GM08714 (cell line): ENCODE measurements around the gene TRAF6.
"Not testable (repeated sequence)": the region's sequence is repeated elsewhere in the genome, so short reads cannot be mapped to it uniquely, and the experiment has no call there.

ENCODE experiments used
- H3K4me3 ChIP-seq: fragments of 200-500 bp; sonication (Bioruptor generic); 2 replicates; pipeline ENCODE4 v1.5.1; 2014; ENCODE audit warnings: mild to moderate bottlenecking, low read length, inconsistent platforms
- ZNF274 ChIP-seq: IDR thresholded peaks from 2 replicates; pipeline ENCODE4 v1.6.1; 2012; ENCODE audit warnings: mild to moderate bottlenecking, low read depth, low read length

TRAF6 gene, protein sequence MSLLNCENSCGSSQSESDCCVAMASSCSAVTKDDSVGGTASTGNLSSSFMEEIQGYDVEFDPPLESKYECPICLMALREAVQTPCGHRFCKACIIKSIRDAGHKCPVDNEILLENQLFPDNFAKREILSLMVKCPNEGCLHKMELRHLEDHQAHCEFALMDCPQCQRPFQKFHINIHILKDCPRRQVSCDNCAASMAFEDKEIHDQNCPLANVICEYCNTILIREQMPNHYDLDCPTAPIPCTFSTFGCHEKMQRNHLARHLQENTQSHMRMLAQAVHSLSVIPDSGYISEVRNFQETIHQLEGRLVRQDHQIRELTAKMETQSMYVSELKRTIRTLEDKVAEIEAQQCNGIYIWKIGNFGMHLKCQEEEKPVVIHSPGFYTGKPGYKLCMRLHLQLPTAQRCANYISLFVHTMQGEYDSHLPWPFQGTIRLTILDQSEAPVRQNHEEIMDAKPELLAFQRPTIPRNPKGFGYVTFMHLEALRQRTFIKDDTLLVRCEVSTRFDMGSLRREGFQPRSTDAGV

DNA sequence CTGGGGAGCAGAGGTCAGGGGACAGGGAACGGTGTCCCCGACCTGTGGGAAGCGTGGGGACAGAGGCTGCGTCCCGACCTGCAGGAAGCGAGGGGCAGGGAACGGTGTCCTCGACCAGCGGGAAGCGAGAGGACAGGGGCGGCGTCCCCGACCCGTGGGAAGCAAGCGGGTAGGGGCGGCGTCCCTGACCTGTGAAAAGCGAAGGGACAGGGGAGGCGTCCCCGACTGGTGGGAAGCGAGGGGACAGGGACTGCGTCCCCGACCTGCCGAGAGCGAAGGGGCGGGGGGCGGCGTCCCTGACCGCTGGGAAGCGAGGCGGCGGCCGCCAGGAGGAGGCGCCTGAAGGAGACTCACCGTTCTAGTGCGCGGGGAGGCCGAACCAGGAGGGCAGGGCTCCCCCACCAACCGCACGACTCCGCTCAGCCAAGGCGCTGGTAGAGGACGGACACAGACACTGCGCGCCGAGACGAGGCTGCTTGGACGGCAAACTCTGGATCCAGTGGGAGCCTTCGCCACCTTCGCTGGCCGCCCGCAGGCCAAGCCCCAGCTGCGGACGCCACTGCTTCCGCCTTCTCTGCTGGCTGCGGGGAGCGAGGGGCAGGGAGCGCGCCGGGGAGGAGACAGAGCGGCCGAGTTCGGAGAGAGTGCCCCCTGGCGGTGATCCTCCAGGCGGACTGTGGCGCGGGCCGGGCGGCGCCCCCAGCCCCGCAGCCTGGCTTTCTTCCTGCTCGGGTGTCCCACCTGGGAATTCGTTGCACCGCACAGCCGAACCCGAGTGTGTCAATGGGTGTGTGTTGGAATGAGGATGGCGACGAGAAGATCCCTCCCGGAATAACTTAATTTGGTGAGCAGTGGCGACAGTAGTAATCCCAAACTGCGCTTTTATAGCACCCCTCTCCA is at the start of gene TRAF6:
TSS of gene TRAF6 (minus strand) at position 579 of the 900 bp plus-strand sequence. CDS start 8,757 bp downstream, outside the sequence.
- no peak for TF ChIP-seq ZNF274
- peak within 1 kb of the TSS; percentile 84 for H3K4me3 ChIP-seq

DNA sequence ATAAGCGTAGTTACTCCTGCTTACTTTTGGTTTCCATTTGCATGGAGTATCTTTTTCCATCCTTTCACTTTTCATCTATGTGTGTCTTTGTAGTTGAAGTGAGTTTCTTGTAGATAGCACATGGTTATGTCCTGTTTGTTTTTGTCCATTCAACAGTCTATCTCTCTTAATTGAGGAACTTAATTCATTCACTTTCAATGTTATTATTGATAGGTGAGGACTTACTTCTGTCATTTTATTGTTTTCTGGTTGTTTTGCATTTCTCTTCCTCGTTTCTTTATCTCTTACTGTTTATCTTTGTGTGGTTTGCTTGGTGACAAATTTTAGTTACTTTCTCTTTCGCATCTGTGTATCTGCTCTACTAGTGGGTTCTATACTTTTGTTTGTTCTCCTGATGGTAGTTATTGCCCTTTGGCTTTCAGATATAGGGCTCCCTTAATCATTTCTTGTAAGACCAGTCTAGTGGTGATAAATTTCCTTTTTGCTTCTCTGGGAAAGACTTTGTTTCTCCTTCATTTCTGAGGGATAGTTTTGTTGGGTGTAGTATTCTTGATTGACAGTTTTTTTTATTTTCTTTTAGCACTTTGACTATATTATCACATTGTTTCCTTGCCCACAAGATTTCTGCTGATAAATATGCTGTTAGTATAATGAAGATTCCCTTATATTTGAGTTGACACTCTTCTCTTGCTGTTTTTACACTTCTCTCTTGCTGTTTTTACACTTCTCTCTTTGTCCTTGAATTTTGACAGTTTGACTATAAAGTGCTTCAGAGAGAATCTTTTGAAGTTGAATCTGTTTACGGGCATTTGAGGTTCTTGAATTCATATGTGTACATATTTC is 48.7 kb upstream of the TRAF6 start:
- no peak overlapping the region for H3K4me3 ChIP-seq
- TF ChIP-seq ZNF274 = no peak

DNA sequence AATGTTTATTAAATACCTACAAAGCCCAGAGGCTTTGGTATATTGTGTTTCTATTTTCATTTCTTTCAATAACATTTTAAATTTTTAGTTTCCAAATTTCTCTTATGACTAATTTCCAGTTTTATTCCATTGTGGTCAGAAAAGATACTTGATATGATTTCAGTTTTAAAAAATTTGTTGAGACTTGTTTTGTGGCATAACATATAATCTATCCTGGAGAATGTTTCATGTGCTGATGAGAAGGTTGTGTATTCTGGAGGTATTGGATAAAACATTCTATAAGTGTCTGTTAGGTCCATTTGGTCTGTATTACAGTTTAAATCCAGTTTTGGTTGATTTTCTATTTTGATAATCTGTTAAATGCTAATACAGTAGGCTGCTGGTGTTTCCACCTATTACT is 47.9 kb upstream of the TRAF6 start:
- no peak for TF ChIP-seq ZNF274
- H3K4me3 ChIP-seq = no peak overlapping the region

DNA sequence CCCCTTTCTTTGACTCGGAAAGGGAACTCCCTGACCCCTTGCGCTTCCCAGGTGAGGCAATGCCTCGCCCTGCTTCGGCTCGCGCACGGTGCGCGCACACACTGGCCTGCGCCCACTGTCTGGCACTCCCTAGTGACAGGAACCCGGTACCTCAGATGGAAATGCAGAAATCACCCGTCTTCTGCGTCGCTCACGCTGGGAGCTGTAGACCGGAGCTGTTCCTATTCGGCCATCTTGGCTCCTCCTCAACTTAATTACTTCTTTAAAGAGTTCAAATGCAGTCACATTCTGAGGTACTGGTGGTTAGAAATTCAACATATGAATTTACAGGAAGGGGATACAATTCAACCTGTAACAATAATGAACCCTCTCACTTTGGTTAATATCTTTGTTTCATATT is 47.3 kb upstream of the TRAF6 start:
- not testable (repeated sequence) for H3K4me3 ChIP-seq

DNA sequence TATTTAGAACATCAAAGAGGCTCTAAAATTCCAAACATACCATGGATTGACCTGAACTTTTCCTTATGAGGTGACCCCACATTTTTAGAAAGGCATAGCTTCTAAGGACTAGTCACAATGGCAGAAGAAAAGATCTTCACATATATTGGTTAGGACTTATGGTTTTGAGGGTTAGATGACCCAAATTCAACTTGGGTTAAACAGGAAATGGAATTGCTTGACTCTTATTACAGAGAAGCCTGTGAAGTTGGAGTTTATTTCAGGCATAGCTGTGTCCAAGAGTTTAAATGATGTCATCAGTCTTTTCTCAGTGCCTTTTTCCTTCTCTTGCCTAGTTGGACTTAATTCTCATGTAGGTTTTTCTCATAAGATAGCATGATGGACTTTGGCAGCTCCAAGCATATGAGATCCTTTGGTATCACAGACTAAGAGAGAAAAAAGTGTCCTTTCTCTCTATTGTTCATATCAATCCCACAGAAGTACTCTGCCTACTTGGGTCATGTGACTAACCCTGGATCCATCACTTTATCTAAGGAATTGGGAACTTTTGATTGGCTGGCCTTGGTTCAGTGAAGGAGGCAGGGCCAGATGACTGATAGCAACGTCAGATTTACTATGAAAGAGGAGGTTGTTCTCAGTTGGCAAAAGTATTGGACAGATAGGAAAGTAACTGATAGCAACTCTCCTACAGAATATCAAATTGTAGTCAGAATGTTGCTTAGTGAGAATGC is 40.5 kb upstream of the TRAF6 start:
- TF ChIP-seq ZNF274 = no peak
- no peak overlapping the region for H3K4me3 ChIP-seq

DNA sequence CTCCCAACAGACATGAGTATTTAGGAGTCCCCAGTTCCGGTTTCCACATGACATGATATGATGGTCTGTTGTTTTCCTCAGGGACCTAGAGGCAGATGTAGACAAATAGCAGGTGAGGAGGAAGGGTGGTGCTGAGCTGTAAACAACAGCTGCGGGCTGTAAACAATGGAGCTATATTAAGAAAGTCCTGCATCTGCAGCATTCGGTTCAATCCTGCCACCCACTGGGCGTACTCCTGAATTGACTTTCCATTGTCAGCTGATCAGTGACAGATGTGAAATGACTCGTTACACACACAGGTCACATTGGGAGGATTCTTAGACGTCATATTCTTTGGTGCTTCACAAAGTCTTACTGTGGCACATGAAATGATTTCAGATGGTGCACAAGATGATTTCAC is 30.9 kb upstream of the TRAF6 start:
- no peak for TF ChIP-seq ZNF274
- no peak overlapping the region for H3K4me3 ChIP-seq

DNA sequence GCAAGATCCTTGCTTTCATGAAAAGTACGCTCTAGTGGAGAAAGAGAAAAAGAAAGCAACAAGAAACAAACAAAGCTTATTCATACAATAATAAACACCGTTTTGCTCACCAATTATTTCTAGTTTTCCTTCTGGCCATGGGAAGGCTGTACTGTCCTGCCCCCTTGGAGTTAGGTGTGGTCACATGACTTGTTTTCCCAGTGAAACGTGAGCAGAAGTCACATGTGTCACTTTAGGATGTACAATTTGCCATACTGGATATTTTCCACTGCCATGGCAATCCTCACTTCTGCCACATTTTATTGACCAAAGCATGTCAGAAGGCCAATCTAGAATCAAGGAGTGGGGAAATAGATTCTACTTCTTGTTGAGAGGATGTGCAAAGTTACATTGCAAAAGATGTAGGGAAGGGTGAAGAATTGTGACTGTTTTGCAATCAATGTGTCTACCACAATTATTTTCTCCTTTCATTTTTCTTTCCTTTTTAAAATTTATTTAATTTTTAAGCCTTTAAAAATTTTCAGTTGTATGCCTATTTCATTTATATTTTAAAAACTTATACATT is 24.3 kb upstream of the TRAF6 start:
- no peak overlapping the region for H3K4me3 ChIP-seq
- TF ChIP-seq ZNF274 = no peak

DNA sequence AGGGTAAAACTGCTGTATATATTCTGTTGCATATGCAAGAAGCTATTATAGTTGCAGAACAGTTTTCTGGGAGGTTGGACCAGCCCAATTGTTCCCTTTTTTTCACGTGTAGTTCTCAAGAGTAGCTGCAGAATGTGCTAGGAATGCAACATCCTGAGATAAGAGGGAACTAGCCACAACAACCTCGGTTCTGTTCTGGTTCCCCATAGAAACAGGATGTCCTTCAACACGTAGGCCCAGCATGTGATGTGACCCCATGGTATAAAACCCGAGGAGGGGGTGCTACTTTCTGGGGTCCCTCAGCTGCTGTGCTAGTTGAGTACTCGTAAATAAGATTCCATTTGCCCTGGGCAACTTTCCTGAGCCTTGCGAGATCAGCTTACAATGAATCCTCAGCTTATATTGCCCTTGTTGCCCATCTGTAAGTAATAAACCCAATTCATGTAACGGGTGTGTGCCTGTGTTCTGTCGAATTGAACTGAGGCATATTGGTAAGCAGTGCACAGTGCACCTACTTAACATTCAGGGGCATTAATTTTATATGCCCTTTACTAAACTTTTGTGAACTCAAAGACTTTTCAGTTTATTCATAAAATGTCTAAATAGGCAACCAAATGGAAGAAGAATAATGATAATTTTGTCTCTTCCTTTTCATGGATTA is 23.0 kb upstream of the TRAF6 start:
- no peak for TF ChIP-seq ZNF274
- H3K4me3 ChIP-seq = no peak overlapping the region

DNA sequence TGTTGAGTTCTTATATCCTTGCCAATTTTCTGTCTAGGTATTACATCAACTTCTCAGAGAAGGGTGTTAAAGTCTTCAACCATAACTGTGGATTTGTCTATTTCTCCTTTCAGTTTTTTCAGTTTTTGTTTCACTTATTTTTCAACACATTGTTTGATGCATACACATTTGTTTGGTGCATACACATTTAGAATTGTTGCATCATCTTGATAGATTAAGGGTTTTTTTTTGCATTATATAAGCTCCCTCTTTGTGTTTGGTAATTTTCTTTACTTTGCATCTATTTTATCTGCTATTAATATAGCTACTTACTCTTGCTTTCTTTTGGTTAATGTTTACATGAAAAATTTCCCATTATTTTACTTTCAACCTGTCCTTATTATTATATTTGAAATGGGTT is 20.8 kb upstream of the TRAF6 start:
- no peak for TF ChIP-seq ZNF274
- no peak overlapping the region for H3K4me3 ChIP-seq

DNA sequence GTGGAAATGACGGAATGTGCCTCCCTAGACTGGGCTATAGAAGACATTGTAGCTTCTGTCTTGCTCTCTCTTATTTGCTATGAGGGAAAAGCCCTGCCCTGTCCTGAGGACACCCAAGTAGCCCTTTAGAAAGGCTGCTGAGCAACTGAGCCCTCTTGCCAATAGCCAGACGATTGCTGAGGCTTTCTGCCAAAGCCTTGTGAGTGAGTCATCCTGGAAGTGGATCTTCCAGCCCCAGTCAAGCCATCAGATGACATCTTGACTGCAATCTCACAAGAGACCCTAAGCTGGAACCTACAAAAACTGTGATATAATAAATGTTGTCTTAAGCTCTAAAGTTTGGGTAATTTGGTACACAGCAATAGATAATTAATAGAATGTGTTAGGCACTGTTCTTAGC is 3.9 kb upstream of the TRAF6 start:
- TF ChIP-seq ZNF274 = no peak
- no peak overlapping the region for H3K4me3 ChIP-seq

DNA sequence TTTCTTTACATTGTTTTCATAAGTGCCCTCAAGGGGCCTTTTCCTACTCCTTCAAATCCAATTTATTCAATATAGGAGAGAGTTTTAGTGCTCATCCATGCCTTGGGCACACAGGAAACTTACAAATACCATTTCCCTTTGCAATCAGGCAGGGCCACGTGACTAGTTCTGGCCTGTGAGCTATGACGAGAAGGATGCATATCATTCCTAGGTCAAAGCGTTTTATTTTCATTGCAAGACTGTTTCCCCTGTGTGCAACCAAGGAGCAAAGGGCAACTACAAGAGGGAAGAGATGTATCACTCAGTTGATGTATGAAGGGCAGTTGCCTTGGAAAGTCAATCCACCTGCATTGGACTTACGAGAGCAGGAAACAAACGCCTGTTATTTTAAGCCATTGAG is 1.9 kb upstream of the TRAF6 start:
- no peak for TF ChIP-seq ZNF274
- H3K4me3 ChIP-seq = no peak overlapping the region

DNA sequence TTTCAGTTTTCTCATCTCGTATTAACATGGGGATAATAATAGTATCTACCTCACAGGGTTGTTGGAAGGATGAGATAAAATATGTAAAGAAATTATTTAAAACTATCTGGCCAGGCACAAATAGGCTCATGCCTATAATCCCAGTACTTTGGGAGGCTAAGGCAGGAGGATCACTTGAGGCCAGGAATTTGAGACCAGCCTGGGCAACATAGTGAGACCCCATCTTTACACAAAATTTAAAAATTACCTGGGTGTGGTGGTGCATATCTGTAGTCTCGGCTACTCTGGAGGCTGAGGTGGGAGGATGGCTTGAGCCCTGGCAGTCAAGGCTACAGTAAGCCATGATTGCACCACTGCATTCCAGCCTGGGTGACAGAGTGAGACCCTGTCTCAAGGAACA is 990 bp upstream of the TRAF6 start:
- H3K4me3 ChIP-seq = not testable (repeated sequence)

DNA sequence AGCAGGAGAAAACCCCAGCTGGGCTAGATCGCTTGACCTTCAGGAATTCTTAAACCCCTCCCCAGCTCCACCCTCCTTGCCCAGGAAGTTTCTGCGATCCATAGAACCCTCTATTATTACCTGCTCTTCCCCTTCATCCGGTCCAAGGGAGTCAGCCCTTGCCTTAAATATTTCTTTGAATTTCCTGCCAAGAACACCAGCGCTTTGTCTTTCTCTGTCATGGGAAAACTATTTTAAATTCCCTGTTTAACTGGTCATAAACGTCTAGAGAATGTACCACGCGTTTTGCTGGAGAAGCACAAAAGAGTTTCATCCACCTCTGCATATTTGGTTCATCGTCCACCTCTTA is 496 bp upstream of the TRAF6 start:
- H3K4me3 ChIP-seq = peak overlapping the region; percentile 84; the same call in 1 of the 2 replicates
- no peak for TF ChIP-seq ZNF274
